H9 (cell line): ENCODE results near the gene OARD1. TPM values are rescaled to one million over a fixed set of nuclear protein-coding genes. Genes with fewer than 3 reads are reported as not detected.

Experiments
- DNase-seq: peaks from one replicate; pipeline ENCODE4 v3.0.0-alpha.2; 2017
- H2AFZ ChIP-seq: one replicate; pipeline ENCODE4 v1.6.1; 2013; ENCODE audit warnings: mild to moderate bottlenecking, low read length, control low read depth, moderate library complexity
- H2AK5ac ChIP-seq: 2 replicates; pipeline ENCODE4 v1.6.1; 2013; ENCODE audit warnings: low read length, control low read depth, mixed read lengths; ENCODE audit not compliant: insufficient read length
- H2BK120ac ChIP-seq: one replicate; pipeline ENCODE4 v1.6.1; 2013; ENCODE audit warnings: low read depth, mild to moderate bottlenecking, low read length, control low read depth, inconsistent platforms; ENCODE audit not compliant: poor library complexity, severe bottlenecking
- H2BK12ac ChIP-seq: 2 replicates; pipeline ENCODE4 v1.6.1; 2013; ENCODE audit warnings: low read length, control low read depth, mixed read lengths, low read depth; ENCODE audit not compliant: insufficient read length
- H2BK15ac ChIP-seq: 2 replicates; pipeline ENCODE4 v1.6.1; 2013; ENCODE audit warnings: low read depth, low read length, control low read depth
- H2BK20ac ChIP-seq: one replicate; pipeline ENCODE4 v1.6.1; 2013; ENCODE audit warnings: low read depth, mild to moderate bottlenecking, low read length, control low read depth, inconsistent platforms; ENCODE audit not compliant: poor library complexity, severe bottlenecking
- H2BK5ac ChIP-seq: 2 replicates; pipeline ENCODE4 v1.6.1; 2013; ENCODE audit warnings: low read length, control low read depth, mixed read lengths; ENCODE audit not compliant: insufficient read length
- H3K14ac ChIP-seq: 2 replicates; pipeline ENCODE4 v1.6.1; 2013; ENCODE audit warnings: low read length, control low read depth; ENCODE audit not compliant: insufficient read depth
- H3K18ac ChIP-seq: 2 replicates; pipeline ENCODE4 v1.6.1; 2013; ENCODE audit warnings: low read depth, mild to moderate bottlenecking, mixed read lengths, low read length, control low read depth; ENCODE audit not compliant: insufficient read length
- H3K23ac ChIP-seq: 2 replicates; pipeline ENCODE4 v1.6.1; 2013; ENCODE audit warnings: low read length, control low read depth, mixed read lengths, low read depth; ENCODE audit not compliant: insufficient read length
- H3K23me2 ChIP-seq: 2 replicates; pipeline ENCODE4 v1.6.1; 2013; ENCODE audit warnings: low read depth, mild to moderate bottlenecking, mixed read lengths, low read length, control low read depth; ENCODE audit not compliant: insufficient read length, poor library complexity, severe bottlenecking
- H3K27ac ChIP-seq: 2 replicates; pipeline ENCODE4 v1.5.1; 2013; ENCODE audit warnings: low read length, control low read depth, mixed read lengths, low read depth; ENCODE audit not compliant: insufficient read length
- H3K27me3 ChIP-seq: 2 replicates; pipeline ENCODE4 v1.6.1; 2013; ENCODE audit warnings: low read length, control low read depth, inconsistent platforms; ENCODE audit not compliant: insufficient read depth
- H3K4ac ChIP-seq: 2 replicates; pipeline ENCODE4 v1.6.1; 2013; ENCODE audit warnings: low read depth, mild to moderate bottlenecking, control low read depth, inconsistent platforms, low read length, moderate library complexity
- H3K4me1 ChIP-seq: 2 replicates; pipeline ENCODE4 v1.6.1; 2013; ENCODE audit warnings: low read length, control low read depth, inconsistent platforms; ENCODE audit not compliant: insufficient read depth
- H3K4me2 ChIP-seq: 2 replicates; pipeline ENCODE4 v1.6.1; 2013; ENCODE audit warnings: low read length, control low read depth, mixed read lengths; ENCODE audit not compliant: insufficient read length, insufficient read depth
- H3K56ac ChIP-seq: 2 replicates; pipeline ENCODE4 v1.6.1; 2013; ENCODE audit warnings: low read depth, mild to moderate bottlenecking, mixed read lengths, low read length, control low read depth; ENCODE audit not compliant: insufficient read length
- H3K79me1 ChIP-seq: 2 replicates; pipeline ENCODE4 v1.6.1; 2013; ENCODE audit warnings: low read depth, mild to moderate bottlenecking, moderate library complexity, low read length, control low read depth, inconsistent platforms; ENCODE audit not compliant: insufficient read depth, poor library complexity, severe bottlenecking
- H3K79me2 ChIP-seq: 2 replicates; pipeline ENCODE4 v1.6.1; 2013; ENCODE audit warnings: low read length, control low read depth, inconsistent platforms; ENCODE audit not compliant: insufficient read depth
- H3K9ac ChIP-seq: 2 replicates; pipeline ENCODE4 v1.6.1; 2013; ENCODE audit warnings: low read length, control low read depth, mixed read lengths; ENCODE audit not compliant: insufficient read length; ENCODE audit errors: extremely low read depth
- H3K9me3 ChIP-seq: one replicate; pipeline ENCODE4 v1.6.1; 2013; ENCODE audit warnings: low read depth, low read length, inconsistent platforms; ENCODE audit not compliant: control insufficient read depth
- H3T11ph ChIP-seq: one replicate; pipeline ENCODE4 v1.6.1; 2013; ENCODE audit warnings: mild to moderate bottlenecking, low read length, control low read depth, inconsistent platforms
- H4K20me1 ChIP-seq: one replicate; pipeline ENCODE4 v1.6.1; 2013; ENCODE audit not compliant: control insufficient read depth, insufficient read length, insufficient read depth
- H4K5ac ChIP-seq: 2 replicates; pipeline ENCODE4 v1.6.1; 2013; ENCODE audit warnings: low read depth, mild to moderate bottlenecking, mixed read lengths, low read length, control low read depth; ENCODE audit not compliant: insufficient read length
- H4K8ac ChIP-seq: replicated peaks from 2 replicates; pipeline ENCODE4 v1.6.1; 2013; ENCODE audit warnings: low read length, control low read depth, mixed read lengths, low read depth; ENCODE audit not compliant: insufficient read length
- H4K91ac ChIP-seq: 2 replicates; pipeline ENCODE4 v1.6.1; 2013; ENCODE audit warnings: low read depth, mild to moderate bottlenecking, moderate library complexity, mixed read lengths, low read length, control low read depth; ENCODE audit not compliant: insufficient read length
- H3K27ac Mint-ChIP-seq, 3 experiments: 2 replicates in 2 of 3; 3 replicates in 1 of 3; pipeline ENCODE4 v1.8.0; 2020 to 2021; ENCODE audit warnings: mixed read lengths in 3 of 3, mild to moderate bottlenecking in 1 of 3, moderate library complexity in 1 of 3
- H3K27me3 Mint-ChIP-seq: 2 replicates; pipeline ENCODE4 v1.8.0; 2021; ENCODE audit warnings: low read depth, mild to moderate bottlenecking, moderate library complexity, mixed read lengths
- H3K36me3 Mint-ChIP-seq, 3 experiments: 2 replicates in 2 of 3; 3 replicates in 1 of 3; pipeline ENCODE4 v1.8.0; 2020 to 2021; ENCODE audit warnings: low read depth in 3 of 3, mixed read lengths in 3 of 3; ENCODE audit not compliant: insufficient read depth in 1 of 3
- H3K4me1 Mint-ChIP-seq, 2 experiments: 2 replicates each; pipeline ENCODE4 v1.8.0; 2020; ENCODE audit warnings: mixed read lengths in 2 of 2
- H3K4me3 Mint-ChIP-seq, 2 experiments: 2 replicates in 1 of 2; 3 replicates in 1 of 2; pipeline ENCODE4 v1.8.0; 2020 to 2021; ENCODE audit warnings: mild to moderate bottlenecking in 2 of 2, mixed read lengths in 2 of 2, moderate library complexity in 1 of 2
- H3K9me3 Mint-ChIP-seq, 2 experiments: 2 replicates in 1 of 2; 3 replicates in 1 of 2; pipeline ENCODE4 v1.8.0; 2020; ENCODE audit warnings: mild to moderate bottlenecking in 2 of 2, mixed read lengths in 2 of 2, moderate library complexity in 1 of 2
- WGBS: extraction: QIAGEN DNeasy Blood & Tissue Kit; methylation state at CpG from one replicate; pipeline ENCODE4 v1.1.7; 2013; ENCODE audit warnings: missing lambda C conversion rate, low lambda C conversion rate, mixed read lengths; ENCODE audit not compliant: insufficient read length; ENCODE audit errors: extremely low coverage; 5-methylcytosine and 5-hydroxymethylcytosine counted together
- total RNA-seq: library from RNA; stranded (reverse); gene quantifications from 2 replicates; pipeline ENCODE4 v1.2.1, GENCODE V29; 2021
- TF ChIP-seq, protein P1 (sequence below): fragments of 200-600 bp; sonication (generic); conservative IDR thresholded peaks from 3 replicates; pipeline ENCODE4 v1.8.0; 2021; ENCODE audit warnings: antibody characterized with exemption, mild to moderate bottlenecking

Gene OARD1
- total RNA-seq, 1 experiment from 2014 or later, result 36.6 TPM

DNA sequence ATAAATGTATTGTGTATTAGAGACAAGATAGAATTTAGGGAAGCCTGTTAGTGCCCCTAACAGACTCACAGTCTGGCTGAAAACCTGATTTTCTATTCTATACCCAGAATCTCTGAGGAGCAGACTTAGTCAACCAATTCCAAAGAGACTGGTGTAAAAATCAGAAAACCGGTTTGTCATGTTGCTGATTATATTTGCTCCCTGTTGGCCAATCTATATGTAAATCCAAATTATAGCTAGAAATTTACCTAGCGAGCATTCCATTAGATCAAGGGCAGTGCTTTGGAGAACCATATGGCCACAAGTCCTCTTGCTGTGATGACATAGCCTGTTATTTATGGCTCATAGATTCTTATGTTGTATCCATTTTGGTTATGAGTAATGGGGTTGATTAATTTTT lies 5.4 kb upstream of the OARD1 start:
- H2BK15ac ChIP-seq, result no peak overlapping the region
- H2BK12ac ChIP-seq, result no peak overlapping the region
- no peaks in the 10 kb centered on the region; a peak in 1 of 5 replicates for H3K9me3 Mint-ChIP-seq
- H3K56ac ChIP-seq, result no peak overlapping the region
- H2BK120ac ChIP-seq, result no peak overlapping the region
- no peak overlapping the region for H3K27ac ChIP-seq
- peaks cover 2% of the 10 kb centered on the region for H4K20me1 ChIP-seq
- no peak overlapping the region for H4K5ac ChIP-seq
- H3K27me3 Mint-ChIP-seq, result no peaks in the 10 kb centered on the region
- H3K27me3 ChIP-seq, result no peaks in the 10 kb centered on the region
- no peak overlapping the region for H3K23ac ChIP-seq
- H2AK5ac ChIP-seq, result no peak overlapping the region
- H2BK20ac ChIP-seq, result no peak overlapping the region
- DNase-seq, result no peak
- H3K23me2 ChIP-seq, result peaks cover 9% of the 10 kb centered on the region
- H3K9me3 ChIP-seq, result no peaks in the 10 kb centered on the region
- H3K4me2 ChIP-seq, result no peak overlapping the region
- H3K14ac ChIP-seq, result no peak overlapping the region
- no peaks in the 10 kb centered on the region for H3K4me1 ChIP-seq
- H3K4me1 Mint-ChIP-seq, result peaks cover 25 to 27% of the 10 kb centered on the region in 2 experiments
- H3K79me2 ChIP-seq, result peaks cover 42% of the 10 kb centered on the region
- H3K4ac ChIP-seq, result no peak overlapping the region
- WGBS, result no CpG with 5 or more reads among the region's 2 CpGs
- H3T11ph ChIP-seq, result no peak overlapping the region
- no peak overlapping the region for H4K91ac ChIP-seq
- H2AFZ ChIP-seq, result no peak overlapping the region
- H3K36me3 Mint-ChIP-seq, result peaks cover 18 to 50% (median 42%) of the 10 kb centered on the region in 3 experiments; a peak in 6 of 7 replicates
- H3K18ac ChIP-seq, result no peak overlapping the region
- no peak overlapping the region for H4K8ac ChIP-seq
- no peak overlapping the region for H2BK5ac ChIP-seq
- peaks cover 7% of the 10 kb centered on the region for H3K79me1 ChIP-seq
- TF ChIP-seq, protein P1, sequence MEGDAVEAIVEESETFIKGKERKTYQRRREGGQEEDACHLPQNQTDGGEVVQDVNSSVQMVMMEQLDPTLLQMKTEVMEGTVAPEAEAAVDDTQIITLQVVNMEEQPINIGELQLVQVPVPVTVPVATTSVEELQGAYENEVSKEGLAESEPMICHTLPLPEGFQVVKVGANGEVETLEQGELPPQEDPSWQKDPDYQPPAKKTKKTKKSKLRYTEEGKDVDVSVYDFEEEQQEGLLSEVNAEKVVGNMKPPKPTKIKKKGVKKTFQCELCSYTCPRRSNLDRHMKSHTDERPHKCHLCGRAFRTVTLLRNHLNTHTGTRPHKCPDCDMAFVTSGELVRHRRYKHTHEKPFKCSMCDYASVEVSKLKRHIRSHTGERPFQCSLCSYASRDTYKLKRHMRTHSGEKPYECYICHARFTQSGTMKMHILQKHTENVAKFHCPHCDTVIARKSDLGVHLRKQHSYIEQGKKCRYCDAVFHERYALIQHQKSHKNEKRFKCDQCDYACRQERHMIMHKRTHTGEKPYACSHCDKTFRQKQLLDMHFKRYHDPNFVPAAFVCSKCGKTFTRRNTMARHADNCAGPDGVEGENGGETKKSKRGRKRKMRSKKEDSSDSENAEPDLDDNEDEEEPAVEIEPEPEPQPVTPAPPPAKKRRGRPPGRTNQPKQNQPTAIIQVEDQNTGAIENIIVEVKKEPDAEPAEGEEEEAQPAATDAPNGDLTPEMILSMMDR, result no peak
- H3K9ac ChIP-seq, result no peak overlapping the region
- H3K4me3 Mint-ChIP-seq, result no peak overlapping the region
- H3K27ac Mint-ChIP-seq, result no peak overlapping the region
